Choroid plexus epithelial cell (primary cell): ENCODE results near the gene MYT1.

ENCODE experiments used
- DNase-seq: peaks from one replicate; pipeline ENCODE4 v3.0.0-alpha.2; 2010; ENCODE audit warnings: low read depth
- H3K4me3 ChIP-seq: 2 replicates; pipeline ENCODE4 v1.5.1; 2011; ENCODE audit warnings: low read depth, mild to moderate bottlenecking, control low read depth, low read length, moderate library complexity
- TF ChIP-seq, protein P1 (sequence below): conservative IDR thresholded peaks from 2 replicates; pipeline ENCODE4 v1.5.1; 2011; ENCODE audit warnings: low read depth, mild to moderate bottlenecking, control low read depth, inconsistent platforms, low read length, moderate library complexity

MYT1 gene

DNA sequence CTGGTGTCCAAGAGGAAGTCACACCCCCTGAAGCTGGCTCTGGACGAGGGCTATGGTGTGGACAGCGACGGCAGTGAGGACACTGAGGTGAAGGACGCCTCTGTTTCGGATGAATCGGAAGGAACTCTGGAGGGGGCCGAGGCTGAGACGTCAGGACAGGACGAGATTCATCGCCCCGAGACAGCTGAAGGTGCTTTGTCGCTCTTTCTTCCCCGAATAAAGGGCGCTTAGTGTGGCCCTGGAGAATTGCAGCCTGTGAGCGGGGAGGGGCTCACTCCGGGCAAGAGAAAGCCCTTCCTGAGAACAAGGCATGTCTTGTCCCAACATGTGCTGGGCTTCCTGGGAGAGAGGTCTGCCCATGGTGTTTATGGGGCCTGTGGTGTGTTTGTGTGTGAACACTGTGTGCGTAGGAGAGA, 41.4 kb downstream of the MYT1 start:
- H3K4me3 ChIP-seq, result no peak overlapping the region
- TF ChIP-seq, protein P1, sequence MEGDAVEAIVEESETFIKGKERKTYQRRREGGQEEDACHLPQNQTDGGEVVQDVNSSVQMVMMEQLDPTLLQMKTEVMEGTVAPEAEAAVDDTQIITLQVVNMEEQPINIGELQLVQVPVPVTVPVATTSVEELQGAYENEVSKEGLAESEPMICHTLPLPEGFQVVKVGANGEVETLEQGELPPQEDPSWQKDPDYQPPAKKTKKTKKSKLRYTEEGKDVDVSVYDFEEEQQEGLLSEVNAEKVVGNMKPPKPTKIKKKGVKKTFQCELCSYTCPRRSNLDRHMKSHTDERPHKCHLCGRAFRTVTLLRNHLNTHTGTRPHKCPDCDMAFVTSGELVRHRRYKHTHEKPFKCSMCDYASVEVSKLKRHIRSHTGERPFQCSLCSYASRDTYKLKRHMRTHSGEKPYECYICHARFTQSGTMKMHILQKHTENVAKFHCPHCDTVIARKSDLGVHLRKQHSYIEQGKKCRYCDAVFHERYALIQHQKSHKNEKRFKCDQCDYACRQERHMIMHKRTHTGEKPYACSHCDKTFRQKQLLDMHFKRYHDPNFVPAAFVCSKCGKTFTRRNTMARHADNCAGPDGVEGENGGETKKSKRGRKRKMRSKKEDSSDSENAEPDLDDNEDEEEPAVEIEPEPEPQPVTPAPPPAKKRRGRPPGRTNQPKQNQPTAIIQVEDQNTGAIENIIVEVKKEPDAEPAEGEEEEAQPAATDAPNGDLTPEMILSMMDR, result no peak
- no peak for DNase-seq

DNA sequence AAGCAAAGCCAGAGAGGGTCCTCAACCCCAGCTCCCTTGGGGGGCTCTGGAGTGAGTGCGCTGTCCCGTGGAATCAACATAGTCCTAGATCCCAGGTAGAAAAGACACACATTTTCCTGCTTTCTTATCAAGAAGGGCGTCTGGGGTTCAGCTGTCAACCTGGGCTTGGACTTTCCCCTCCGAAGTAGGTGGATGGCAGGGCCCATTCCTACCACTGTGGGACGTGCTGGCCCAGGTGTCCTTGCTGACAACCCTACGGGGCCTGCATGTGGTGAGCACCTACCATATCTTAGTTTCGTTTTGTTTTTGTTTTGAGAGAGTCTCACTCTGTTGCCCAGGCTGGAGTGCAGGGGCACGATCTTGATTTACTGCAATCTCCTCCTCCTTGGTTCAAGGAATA, 42.4 kb downstream of the MYT1 start:
- DNase-seq, result no peak
- TF ChIP-seq, protein P1, result no peak
- H3K4me3 ChIP-seq, result no peak overlapping the region

DNA sequence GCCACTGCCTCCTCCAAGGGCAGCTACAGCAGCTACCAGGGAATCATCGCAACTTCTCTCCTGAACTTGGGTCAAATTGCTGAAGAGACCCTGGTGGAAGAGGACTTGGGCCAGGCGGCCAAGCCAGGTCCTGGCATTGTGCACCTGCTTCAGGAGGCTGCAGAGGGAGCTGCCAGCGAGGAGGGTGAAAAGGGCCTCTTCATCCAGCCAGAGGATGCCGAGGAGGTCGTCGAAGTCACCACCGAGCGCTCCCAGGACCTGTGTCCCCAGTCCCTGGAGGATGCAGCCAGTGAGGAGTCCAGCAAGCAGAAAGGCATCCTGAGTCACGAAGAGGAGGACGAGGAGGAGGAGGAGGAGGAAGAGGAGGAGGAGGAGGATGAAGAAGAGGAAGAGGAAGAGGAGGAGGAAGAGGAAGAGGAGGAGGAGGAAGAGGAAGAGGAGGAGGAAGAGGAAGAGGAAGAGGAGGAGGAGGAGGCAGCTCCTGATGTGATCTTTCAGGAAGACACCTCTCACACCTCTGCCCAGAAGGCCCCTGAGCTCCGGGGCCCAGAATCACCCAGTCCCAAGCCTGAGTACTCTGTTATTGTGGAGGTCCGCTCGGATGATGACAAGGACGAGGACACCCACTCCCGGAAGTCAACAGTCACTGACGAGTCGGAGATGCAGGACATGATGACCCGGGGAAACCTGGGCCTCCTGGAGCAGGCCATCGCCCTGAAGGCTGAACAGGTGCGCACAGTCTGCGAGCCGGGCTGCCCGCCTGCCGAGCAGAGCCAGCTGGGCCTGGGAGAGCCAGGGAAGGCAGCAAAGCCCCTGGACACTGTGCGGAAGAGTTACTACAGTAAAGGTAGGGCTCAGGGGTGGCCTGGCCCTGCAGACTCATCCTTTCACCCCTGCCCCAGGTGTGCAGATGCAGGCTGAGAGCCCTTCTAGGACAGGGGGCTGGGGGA, 43.7 kb downstream of the MYT1 start:
- TF ChIP-seq, protein P1, result no peak

DNA sequence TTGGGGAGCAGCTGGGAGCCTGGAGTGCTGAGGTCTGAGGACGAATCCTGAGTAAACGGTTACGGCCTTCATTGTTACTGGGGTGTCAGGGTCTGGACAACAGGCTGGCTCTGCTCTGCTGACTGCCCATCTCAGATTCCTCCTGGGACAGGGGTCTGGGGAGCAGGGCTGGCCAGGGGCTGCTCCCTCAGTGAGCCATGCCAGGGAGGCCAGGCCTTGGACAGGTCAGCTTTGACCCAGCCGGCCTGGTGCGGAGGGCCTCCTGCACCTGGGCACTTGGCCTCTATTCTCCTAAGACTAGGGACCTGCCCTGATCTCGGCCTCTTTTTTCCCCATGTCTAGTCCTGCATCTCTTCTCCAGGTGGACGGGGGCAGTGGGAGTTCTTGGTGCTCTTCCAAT, 44.9 kb downstream of the MYT1 start:
- no peak for DNase-seq
- TF ChIP-seq, protein P1, result no peak
- no peak overlapping the region for H3K4me3 ChIP-seq

More for the DNA sequence above, 43.7 kb downstream of the MYT1 start:
- no peak overlapping the region for H3K4me3 ChIP-seq
- no peak for DNase-seq

DNA sequence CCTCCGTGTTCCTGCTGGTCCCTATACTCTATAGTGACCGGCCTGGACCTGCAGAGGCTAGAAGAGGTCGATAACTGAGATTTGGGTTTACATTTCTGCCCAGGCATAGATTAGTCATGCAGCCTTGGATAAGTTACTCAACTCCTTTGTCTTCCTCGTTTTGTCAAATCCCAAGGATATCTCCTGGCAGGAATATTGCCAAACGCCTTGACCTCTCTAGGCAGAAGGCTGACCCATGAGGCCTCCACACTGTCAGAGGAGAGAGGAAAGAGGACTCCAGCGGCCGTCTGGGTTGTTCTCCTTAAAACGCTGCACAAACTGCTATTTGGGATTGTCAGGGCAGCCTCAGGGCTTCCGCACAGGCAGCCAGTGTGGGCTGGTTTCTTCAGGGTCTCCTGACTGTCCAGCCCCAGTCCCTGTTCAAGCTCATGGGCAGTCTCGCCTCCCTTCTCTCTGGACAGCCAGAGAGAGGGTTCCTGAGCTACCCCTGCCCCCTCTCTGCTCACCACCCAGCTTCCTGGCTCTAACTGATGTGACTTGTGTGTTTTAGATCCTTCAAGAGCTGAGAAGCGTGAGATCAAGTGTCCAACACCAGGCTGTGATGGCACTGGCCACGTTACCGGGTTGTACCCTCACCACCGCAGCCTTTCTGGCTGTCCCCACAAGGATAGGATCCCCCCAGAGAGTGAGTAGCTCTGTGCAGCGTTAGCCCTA, 46.6 kb downstream of the MYT1 start:
- no peak for DNase-seq
- TF ChIP-seq, protein P1, result no peak
- no peak overlapping the region for H3K4me3 ChIP-seq

DNA sequence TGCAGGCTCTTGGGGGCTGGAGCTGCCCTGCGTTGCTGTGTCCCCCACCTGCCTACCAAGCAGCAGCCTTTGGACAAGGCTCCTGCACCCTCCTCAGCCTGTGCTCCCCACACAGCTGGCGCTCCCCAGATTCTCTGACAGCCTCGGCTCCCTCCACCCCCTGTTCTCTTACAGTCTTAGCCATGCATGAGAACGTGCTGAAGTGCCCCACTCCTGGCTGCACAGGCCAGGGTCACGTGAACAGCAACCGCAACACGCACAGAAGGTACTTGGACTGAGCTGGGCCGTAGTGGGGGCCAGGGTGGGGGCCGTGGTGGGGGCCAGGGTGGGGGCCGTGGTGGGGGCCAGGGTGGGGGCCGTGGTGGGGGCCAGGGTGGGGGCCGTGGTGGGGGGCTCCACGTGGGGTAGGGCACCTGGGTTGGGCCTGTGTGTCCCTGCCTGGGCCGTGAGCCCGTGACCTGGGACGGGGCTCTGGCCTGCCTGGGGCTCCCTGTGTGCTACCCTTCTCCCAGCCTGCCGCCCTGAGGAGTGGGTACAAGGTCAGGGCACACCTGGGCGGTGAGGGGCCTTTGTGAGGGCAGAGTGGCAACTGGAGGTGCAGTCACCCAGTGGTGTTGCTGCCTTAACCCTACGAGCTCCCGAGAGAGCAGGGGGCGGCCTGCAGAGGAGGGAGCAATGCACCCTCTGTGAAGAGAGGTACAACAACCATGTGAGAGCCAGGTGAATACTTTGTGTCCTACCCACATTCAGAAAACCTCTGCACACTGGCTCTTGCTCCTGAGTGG, 47.8 kb downstream of the MYT1 start:
- TF ChIP-seq, protein P1, result no peak

More for the DNA sequence above, 47.8 kb downstream of the MYT1 start:
- no peak for DNase-seq
- H3K4me3 ChIP-seq, result no peak overlapping the region
